Gastrocnemius medialis (tissue), 4 donors: ENCODE measurements around the gene FGFR3. TPM values are rescaled to one million over a fixed set of nuclear protein-coding genes. Genes with fewer than 3 reads are reported as not detected.

Source experiments
- ATAC-seq, 2 donors: fragments of 150-250 bp; one replicate each; pipeline ENCODE4 v1.9.1; 2016
- DNase-seq, 2 donors: peaks; one replicate each; pipeline ENCODE4 v3.0.0-alpha.2; 2019
- H3K27ac ChIP-seq, 4 donors: fragments of 200-600 bp; sonication (generic); 1 replicate in 1 of 4; 2 replicates in 3 of 4; pipeline ENCODE4 v1.5.1; 2016 to 2018; ENCODE audit warnings: mild to moderate bottlenecking in 2 of 4, moderate library complexity in 1 of 4
- H3K27me3 ChIP-seq, 3 donors: fragments of 200-600 bp; sonication (generic) in 2 of 3; 1 replicate in 1 of 3; 2 replicates in 2 of 3; pipeline versions ENCODE4 v1.5.1 to v1.6.0; 2016 to 2019; ENCODE audit warnings: mild to moderate bottlenecking in 1 of 3, moderate library complexity in 1 of 3
- H3K36me3 ChIP-seq, 2 donors: fragments of 200-600 bp; sonication (generic) in 1 of 2; one replicate each; pipeline ENCODE4 v1.5.1; 2017 to 2018
- H3K4me1 ChIP-seq, 2 donors: fragments of 200-600 bp; sonication (generic) in 1 of 2; one replicate each; pipeline ENCODE4 v1.5.1; 2016 to 2017; ENCODE audit warnings: mild to moderate bottlenecking in 2 of 2
- H3K4me3 ChIP-seq, 4 donors: fragments of 200-600 bp; sonication (generic) in 3 of 4; 1 replicate in 1 of 4; 2 replicates in 3 of 4; pipeline ENCODE4 v1.5.1; 2016 to 2019; ENCODE audit warnings: mild to moderate bottlenecking in 2 of 4
- H3K9me3 ChIP-seq, 3 donors: fragments of 200-600 bp; sonication (generic) in 2 of 3; 1 replicate in 1 of 3; 2 replicates in 2 of 3; pipeline ENCODE4 v1.5.1; 2016 to 2019
- CTCF ChIP-seq, 5 experiments: fragments of 450-650 bp in 3 of 5; fragments of 200-600 bp in 2 of 5; sonication (generic) in 2 of 5; IDR thresholded peaks in 4 of 5; conservative IDR thresholded peaks in 1 of 5; 1 replicate in 4 of 5; 2 replicates in 1 of 5; pipeline ENCODE4 v1.5.1; 2016 to 2019; ENCODE audit warnings: antibody characterized with exemption in 5 of 5, mild to moderate bottlenecking in 3 of 5, moderate library complexity in 3 of 5
- POLR2A ChIP-seq, 2 donors: fragments of 450-650 bp; IDR thresholded peaks; one replicate each; pipeline ENCODE4 v1.6.1; 2017; ENCODE audit warnings: antibody characterized with exemption in 2 of 2, mild to moderate bottlenecking in 2 of 2, moderate library complexity in 2 of 2
- in situ Hi-C, 4 donors: fragments of 200-750 bp; cut with MboI; loops; one replicate each; pipeline versions ENCODE4 v1.15.0 to v1.8.0; 2017; ENCODE audit warnings: low sequenced_read_pairs in 4 of 4
- intact Hi-C: fragments of 100-400 bp; cut with DNase I; formaldehyde crosslinking; loops from one replicate; pipeline ENCODE4 v1.15.1; 2023; ENCODE audit warnings: low total_unique reads
- total RNA-seq, 4 donors: library from RNA; depleted of rRNA; stranded (reverse); fragments of >200 nt; gene quantifications; one replicate each; pipeline versions ENCODE4 v1.1.0 to v1.2.3, GENCODE V29; 2016

Gene FGFR3
- total RNA-seq, 4 donors from 2014 or later = 0.15 to 0.51 (median 0.18) TPM; not detected in 1

GRCh38 chr4:1826531-1827350 is 33.6 kb downstream of the FGFR3 start:
- no peak overlapping the region for H3K4me3 ChIP-seq
- H3K27ac ChIP-seq = no peak overlapping the region
- ATAC-seq (no peak), DNase-seq (no peak)
- no peaks in the 10 kb centered on the region for H3K27me3 ChIP-seq
- no peaks in the 10 kb centered on the region for H3K9me3 ChIP-seq
- TF ChIP-seq CTCF (IDR thresholded peaks at IDR 0.05 in 4 of 5, conservative IDR thresholded peaks at IDR 0.05 in 1 of 5) (no peak), POLR2A (IDR thresholded peaks at IDR 0.05) (no peak)
- H3K4me1 ChIP-seq = no peaks in the 10 kb centered on the region
- peaks cover 0 to 57% of the 10 kb centered on the region in 2 donors for H3K36me3 ChIP-seq
- intact Hi-C loops = no loop called here
- in situ Hi-C loops = no loop called here

GRCh38 chr4:1830234-1830633 is 37.1 kb downstream of the FGFR3 start:
- H3K27me3 ChIP-seq = no peaks in the 10 kb centered on the region
- no peaks in the 10 kb centered on the region for H3K9me3 ChIP-seq
- no peak overlapping the region for H3K27ac ChIP-seq
- intact Hi-C loops = no loop called here
- H3K4me1 ChIP-seq = no peaks in the 10 kb centered on the region
- DNase-seq (no peak), ATAC-seq (no peak)
- peaks cover 0 to 55% of the 10 kb centered on the region in 2 donors for H3K36me3 ChIP-seq
- in situ Hi-C loops = no loop called here
- no peak for TF ChIP-seq POLR2A (IDR thresholded peaks at IDR 0.05)
- TF ChIP-seq CTCF (IDR thresholded peaks at IDR 0.05 in 4 of 5, conservative IDR thresholded peaks at IDR 0.05 in 1 of 5) = no peak
- no peak overlapping the region for H3K4me3 ChIP-seq

GRCh38 chr4:1830642-1831228 is 37.6 kb downstream of the FGFR3 start:
- TF ChIP-seq POLR2A (IDR thresholded peaks at IDR 0.05) (no peak), CTCF (IDR thresholded peaks at IDR 0.05 in 4 of 5, conservative IDR thresholded peaks at IDR 0.05 in 1 of 5) (no peak)
- Histone ChIP-seq H3K9me3 (no peaks in the 10 kb centered on the region), H3K4me3 (no peak overlapping the region), H3K27ac (no peak overlapping the region), H3K36me3 (peaks cover 0 to 55% of the 10 kb centered on the region in 2 donors), H3K4me1 (no peaks in the 10 kb centered on the region), H3K27me3 (no peaks in the 10 kb centered on the region)
- intact Hi-C loops (no loop called here), in situ Hi-C loops (no loop called here)
- ATAC-seq (no peak), DNase-seq (no peak)

GRCh38 chr4:1831331-1831730 is 38.2 kb downstream of the FGFR3 start:
- H3K36me3 ChIP-seq = peaks cover 0 to 61% of the 10 kb centered on the region in 2 donors
- H3K27ac ChIP-seq = no peak overlapping the region
- H3K4me1 ChIP-seq = no peaks in the 10 kb centered on the region
- TF ChIP-seq POLR2A (IDR thresholded peaks at IDR 0.05) = no peak
- in situ Hi-C loops = no loop called here
- ATAC-seq (no peak), DNase-seq (no peak)
- H3K27me3 ChIP-seq = no peaks in the 10 kb centered on the region
- no peak overlapping the region for H3K4me3 ChIP-seq
- H3K9me3 ChIP-seq = no peaks in the 10 kb centered on the region
- intact Hi-C loops = no loop called here

GRCh38 chr4:1832690-1833089 is 39.6 kb downstream of the FGFR3 start:
- Histone ChIP-seq H3K27ac (no peak overlapping the region), H3K27me3 (no peaks in the 10 kb centered on the region), H3K36me3 (peaks cover 0 to 68% of the 10 kb centered on the region in 2 donors), H3K9me3 (no peaks in the 10 kb centered on the region), H3K4me3 (no peak overlapping the region), H3K4me1 (no peaks in the 10 kb centered on the region)
- DNase-seq (no peak), ATAC-seq (no peak)
- intact Hi-C loops (no loop called here), in situ Hi-C loops (no loop called here)
- TF ChIP-seq POLR2A (IDR thresholded peaks at IDR 0.05) (no peak), CTCF (IDR thresholded peaks at IDR 0.05 in 4 of 5, conservative IDR thresholded peaks at IDR 0.05 in 1 of 5) (no peak)
